Nephron (organoid): ENCODE results near the gene SPON1.

ENCODE experiments used
- H3K27ac Mint-ChIP-seq, 3 experiments: 2 replicates each; pipeline ENCODE4 v1.8.0; 2020; ENCODE audit warnings: mixed read lengths in 3 of 3, mild to moderate bottlenecking in 2 of 3, moderate library complexity in 1 of 3
- H3K27me3 Mint-ChIP-seq: 2 replicates; pipeline ENCODE4 v1.8.0; 2021; ENCODE audit warnings: low read depth, mild to moderate bottlenecking, moderate library complexity, mixed read lengths
- H3K36me3 Mint-ChIP-seq: 2 replicates; pipeline ENCODE4 v1.8.0; 2020; ENCODE audit warnings: low read depth, mixed read lengths
- H3K4me1 Mint-ChIP-seq: 2 replicates; pipeline ENCODE4 v1.8.0; 2020; ENCODE audit warnings: mixed read lengths
- H3K4me3 Mint-ChIP-seq, 3 experiments: 2 replicates each; pipeline ENCODE4 v1.8.0; 2020; ENCODE audit warnings: mild to moderate bottlenecking in 3 of 3, mixed read lengths in 3 of 3, moderate library complexity in 2 of 3
- H3K9me3 Mint-ChIP-seq: 2 replicates; pipeline ENCODE4 v1.8.0; 2020; ENCODE audit warnings: mixed read lengths
- CTCF ChIP-seq, 3 experiments: fragments of 200-600 bp; sonication (generic); IDR thresholded peaks; one replicate each; pipeline ENCODE4 v1.5.0; 2021; ENCODE audit warnings: antibody characterized with exemption in 3 of 3; ENCODE audit not compliant: unreplicated experiment in 3 of 3

The SPON1 gene

GRCh38 chr11:14259186-14259784, 296.8 kb downstream of the SPON1 start:
- H3K27ac Mint-ChIP-seq: no peak overlapping the region
- H3K36me3 Mint-ChIP-seq: peaks cover 29% of the 10 kb centered on the region
- no peaks in the 10 kb centered on the region for H3K9me3 Mint-ChIP-seq
- H3K27me3 Mint-ChIP-seq: no peaks in the 10 kb centered on the region
- no peak overlapping the region for H3K4me3 Mint-ChIP-seq
- no peak for TF ChIP-seq CTCF (IDR thresholded peaks at IDR 0.05; ENCODE audit: unreplicated experiment in 3 of 3)
- H3K4me1 Mint-ChIP-seq: peaks cover 37% of the 10 kb centered on the region

- no peak overlapping the region for H3K4me3 Mint-ChIP-seq
- H3K36me3 Mint-ChIP-seq: peaks cover 31% of the 10 kb centered on the region
- H3K27me3 Mint-ChIP-seq: no peaks in the 10 kb centered on the region
- no peak for TF ChIP-seq CTCF (IDR thresholded peaks at IDR 0.05; ENCODE audit: unreplicated experiment in 3 of 3)
- no peaks in the 10 kb centered on the region for H3K9me3 Mint-ChIP-seq
- no peak overlapping the region for H3K27ac Mint-ChIP-seq
- peaks cover 31% of the 10 kb centered on the region for H3K4me1 Mint-ChIP-seq
Observed at GRCh38 chr11:14259878-14260277, 297.4 kb downstream of the SPON1 start.

GRCh38 chr11:14261066-14261465, 298.5 kb downstream of the SPON1 start:
- no peaks in the 10 kb centered on the region for H3K27me3 Mint-ChIP-seq
- peaks cover 33% of the 10 kb centered on the region for H3K36me3 Mint-ChIP-seq
- H3K4me3 Mint-ChIP-seq: no peak overlapping the region
- no peak overlapping the region for H3K27ac Mint-ChIP-seq
- H3K4me1 Mint-ChIP-seq: peaks cover 23% of the 10 kb centered on the region
- no peak for TF ChIP-seq CTCF (IDR thresholded peaks at IDR 0.05; ENCODE audit: unreplicated experiment in 3 of 3)
- H3K9me3 Mint-ChIP-seq: no peaks in the 10 kb centered on the region

- Mint-ChIP-seq H3K27ac (no peak overlapping the region), H3K9me3 (no peaks in the 10 kb centered on the region), H3K4me1 (peaks cover 17% of the 10 kb centered on the region), H3K36me3 (peaks cover 43% of the 10 kb centered on the region), H3K4me3 (no peak overlapping the region), H3K27me3 (no peaks in the 10 kb centered on the region)
- no peak for TF ChIP-seq CTCF (IDR thresholded peaks at IDR 0.05; ENCODE audit: unreplicated experiment in 3 of 3)
Observed at GRCh38 chr11:14262271-14262846, 299.8 kb downstream of the SPON1 start.

GRCh38 chr11:14264966-14265365, 302.4 kb downstream of the SPON1 start:
- no peaks in the 10 kb centered on the region for H3K27me3 Mint-ChIP-seq
- no peak for TF ChIP-seq CTCF (IDR thresholded peaks at IDR 0.05; ENCODE audit: unreplicated experiment in 3 of 3)
- H3K4me3 Mint-ChIP-seq: no peak overlapping the region
- peaks cover 50% of the 10 kb centered on the region for H3K36me3 Mint-ChIP-seq
- H3K4me1 Mint-ChIP-seq: peaks cover 7% of the 10 kb centered on the region
- no peak overlapping the region for H3K27ac Mint-ChIP-seq
- H3K9me3 Mint-ChIP-seq: no peaks in the 10 kb centered on the region

- Mint-ChIP-seq H3K9me3 (no peaks in the 10 kb centered on the region), H3K4me3 (no peak overlapping the region), H3K4me1 (no peaks in the 10 kb centered on the region), H3K36me3 (peaks cover 50% of the 10 kb centered on the region), H3K27ac (no peak overlapping the region), H3K27me3 (no peaks in the 10 kb centered on the region)
- TF ChIP-seq CTCF (IDR thresholded peaks at IDR 0.05; ENCODE audit: unreplicated experiment in 3 of 3): no peak
Observed at GRCh38 chr11:14266622-14267021, 304.1 kb downstream of the SPON1 start.
